Activated CD8-positive, alpha-beta memory T cell treated with anti-CD3 and anti-CD28 coated beads for 48 hours (primary cell): ENCODE results near the gene SLC6A9.
A peak's percentile ranks its signal among the peaks of the same experiment; 100 is the strongest.

Experiments
- DNase-seq, 3 experiments: peaks; one replicate each; pipeline ENCODE4 v3.0.0-alpha.2; 2020; ENCODE audit warnings: low read depth in 2 of 3, low spot score in 2 of 3

Gene SLC6A9

DNA sequence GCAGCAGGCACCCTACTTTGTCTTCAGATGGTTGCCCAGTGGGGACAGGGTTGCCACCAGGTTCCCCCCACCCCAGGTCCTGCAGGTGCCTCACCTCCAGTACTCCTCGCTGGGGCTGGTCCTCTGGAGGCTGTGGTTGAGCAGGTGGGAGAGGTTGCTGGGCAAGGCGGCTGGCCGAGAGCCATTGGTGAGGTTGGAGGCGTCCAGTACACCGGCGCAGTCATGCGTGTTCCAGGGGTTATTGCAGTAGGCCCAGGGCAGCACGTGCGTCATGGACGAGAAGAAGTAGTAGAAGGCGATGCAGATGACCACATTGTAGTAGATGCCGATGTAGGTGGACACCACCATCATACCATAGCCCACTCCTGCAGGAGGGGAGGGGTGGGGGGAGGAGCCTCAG lies 23.0 kb downstream of the SLC6A9 start:
- no peak for DNase-seq

GRCh38 chr1:44002606-44003157 lies 28.6 kb downstream of the SLC6A9 start:
- no peak for DNase-seq

GRCh38 chr1:44002165-44002564 lies 29.1 kb downstream of the SLC6A9 start:
- DNase-seq, result no peak

- no peak for DNase-seq
Measured at GRCh38 chr1:44000122-44000665, 31.1 kb downstream of the SLC6A9 start.

- no peak for DNase-seq
Measured at GRCh38 chr1:43999455-43999854, 31.8 kb downstream of the SLC6A9 start.

GRCh38 chr1:43998000-43998378 lies 33.3 kb downstream of the SLC6A9 start:
- no peak for DNase-seq

DNA sequence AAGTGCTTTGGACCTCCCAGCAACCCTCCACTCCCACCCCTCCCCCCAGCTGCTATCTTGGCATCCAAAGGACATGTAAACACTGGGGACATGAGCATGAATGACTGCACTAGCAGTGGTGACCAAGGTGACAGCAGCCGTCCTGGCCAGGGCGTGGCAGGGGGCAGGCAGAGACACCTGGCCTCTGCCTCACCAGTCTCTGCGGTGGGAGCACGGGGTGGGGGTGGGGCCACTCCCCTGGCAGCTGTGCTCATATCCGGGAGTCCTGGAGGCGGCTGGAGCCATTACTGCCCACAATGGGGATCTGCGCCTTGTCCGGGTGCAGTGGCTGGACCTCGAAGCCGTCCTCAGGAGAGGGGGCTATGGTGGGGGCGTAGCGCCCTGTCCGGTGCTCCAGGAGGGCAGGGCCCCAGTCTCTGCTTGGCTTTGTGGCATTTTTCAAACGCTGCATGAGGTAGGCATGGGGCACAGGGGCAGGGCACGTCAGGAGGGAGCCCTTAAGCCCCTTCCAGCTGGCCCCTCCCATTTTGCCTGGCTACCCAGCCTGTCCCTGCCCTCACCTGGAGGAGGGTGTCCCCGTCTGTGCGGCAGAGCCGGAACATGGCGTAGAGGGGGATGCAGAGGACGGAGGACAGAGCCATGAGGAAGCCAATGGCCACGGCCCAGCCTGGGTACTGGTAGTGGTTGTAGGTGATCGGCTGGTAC lies 33.8 kb downstream of the SLC6A9 start:
- no peak for DNase-seq

DNA sequence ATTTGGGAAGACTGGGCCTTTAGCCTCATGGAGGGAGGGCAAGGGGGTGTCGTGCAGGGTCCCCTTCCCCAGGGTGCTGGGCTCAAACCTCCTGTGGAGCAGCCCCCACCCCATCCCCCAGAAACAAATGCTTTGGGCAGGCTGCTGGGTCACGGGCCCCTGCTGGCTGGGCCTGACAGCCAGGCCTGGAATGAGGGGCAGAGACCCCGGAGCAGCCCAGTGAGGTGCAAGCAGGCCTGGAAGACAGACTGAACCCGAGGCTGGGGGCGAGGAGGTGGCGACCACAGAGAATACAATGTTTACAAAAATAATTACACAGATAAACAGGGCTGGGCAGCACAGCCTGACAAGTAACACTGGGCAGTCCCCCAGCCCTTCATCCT lies 34.5 kb downstream of the SLC6A9 start:
- DNase-seq, result no peak

- no peak for DNase-seq
Measured at GRCh38 chr1:43995984-43996732, 35.1 kb downstream of the SLC6A9 start.

DNA sequence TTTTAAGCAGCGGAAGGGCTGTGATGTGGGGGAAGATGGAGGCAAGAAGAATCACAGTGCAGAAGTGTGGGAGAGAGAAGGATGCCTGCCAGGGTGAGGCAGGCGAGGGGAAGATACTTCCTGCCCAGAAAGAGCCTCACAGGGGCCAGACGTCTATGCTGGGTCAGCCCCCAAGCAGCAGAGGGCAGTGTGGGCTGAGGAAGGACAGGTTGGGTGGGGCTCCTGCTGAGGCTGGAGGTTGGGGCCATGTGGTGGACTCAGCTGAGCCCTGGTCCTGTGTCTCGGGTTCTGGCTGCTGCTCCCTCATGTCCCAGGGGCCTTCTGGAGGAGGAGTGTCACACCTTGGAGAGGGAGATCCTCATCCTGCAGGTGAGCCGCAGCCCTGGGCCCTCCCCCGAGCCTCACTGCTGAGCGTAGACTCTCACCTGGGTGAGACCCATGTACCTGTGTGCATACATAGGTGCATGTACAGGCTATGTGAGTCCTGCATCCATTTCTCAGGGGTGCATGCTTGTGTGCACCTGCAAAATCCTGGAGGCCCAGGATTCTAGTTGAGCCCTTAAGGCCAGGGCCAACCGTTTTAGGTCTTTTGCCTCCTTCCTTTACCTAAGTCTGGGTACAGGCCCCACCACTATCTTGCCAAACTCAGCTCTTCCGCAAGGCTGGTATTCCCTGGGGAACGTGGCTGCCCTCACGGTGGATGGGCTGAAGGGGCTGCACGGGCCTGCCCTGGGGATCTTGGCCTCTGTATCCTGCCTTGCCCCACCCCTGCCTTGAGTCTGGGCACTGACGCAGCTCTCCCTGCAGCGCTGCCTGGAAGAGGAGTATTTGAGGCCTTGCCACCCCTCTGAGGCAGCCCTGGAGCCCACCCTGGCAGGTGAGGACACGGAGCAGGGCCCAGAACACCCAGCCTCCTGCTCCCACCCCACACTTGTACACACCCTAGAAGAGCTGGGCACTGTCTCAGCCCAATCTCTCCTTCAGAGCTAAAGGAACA lies 36.2 kb downstream of the SLC6A9 start:
- no peak for DNase-seq

DNA sequence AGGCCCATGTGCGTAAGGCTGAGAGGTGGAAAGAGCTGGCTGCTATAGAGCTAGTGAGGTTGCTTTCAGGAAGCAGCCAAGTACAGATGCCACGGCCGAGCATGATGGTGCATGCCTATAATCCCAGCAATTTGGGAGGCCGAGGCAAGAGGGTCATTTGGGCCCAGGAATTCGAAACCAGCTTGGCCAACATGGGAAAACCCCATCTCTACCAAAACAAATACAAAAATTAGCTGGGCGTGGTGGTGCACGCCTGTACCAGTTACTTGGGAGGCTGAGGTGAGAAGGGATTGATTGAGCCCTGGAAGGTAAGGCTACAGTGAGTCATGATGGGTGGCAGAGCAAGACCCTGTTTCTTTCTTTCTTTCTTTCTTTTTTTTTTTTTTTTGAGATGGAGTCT lies 37.2 kb downstream of the SLC6A9 start:
- DNase-seq, result no peak

DNA sequence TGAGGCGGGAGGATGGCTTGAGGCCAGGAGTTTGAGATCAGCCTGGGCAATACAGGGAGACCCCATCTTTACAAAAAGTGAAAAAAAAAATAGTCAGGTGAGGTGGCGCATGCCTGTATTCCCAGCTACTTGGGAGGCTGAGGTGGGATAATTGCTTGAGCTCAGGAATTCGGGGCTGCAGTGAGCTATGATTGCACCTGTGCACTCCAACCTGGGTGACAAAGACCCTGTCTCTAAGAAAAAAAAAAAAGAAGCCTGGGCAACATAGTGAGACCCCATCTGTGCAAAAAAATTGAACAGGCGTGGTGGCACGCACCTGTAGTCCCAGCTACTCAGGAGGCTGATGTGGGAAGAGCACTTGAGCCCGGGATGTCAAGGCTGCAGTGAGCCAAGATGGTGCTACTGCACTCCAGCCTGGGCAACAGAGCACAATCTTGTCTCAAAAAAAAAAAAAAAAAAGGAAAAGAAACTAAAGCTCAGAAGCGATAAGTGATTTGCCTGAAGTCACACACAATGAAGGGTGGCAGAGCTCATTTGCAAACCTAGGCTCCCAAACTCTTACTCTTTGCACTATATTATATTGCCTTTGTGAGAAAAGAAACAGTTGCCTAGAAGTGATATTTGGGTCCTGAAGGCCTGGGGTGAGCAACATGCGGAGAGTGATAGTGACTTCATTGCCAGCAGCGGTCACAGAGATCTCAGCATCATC lies 37.9 kb downstream of the SLC6A9 start:
- no peak for DNase-seq

GRCh38 chr1:43992232-43992995 lies 38.8 kb downstream of the SLC6A9 start:
- DNase-seq, result no peak

- DNase-seq, result peak; percentile 37 to 52 (median 51)
Measured at GRCh38 chr1:43991476-43992231, 39.6 kb downstream of the SLC6A9 start, which contains the start of gene CCDC24. Gene CCDC24, plus strand, starts transcription at chr1:43991599. Its CDS starts 280 bp downstream, at chr1:43991879.

DNA sequence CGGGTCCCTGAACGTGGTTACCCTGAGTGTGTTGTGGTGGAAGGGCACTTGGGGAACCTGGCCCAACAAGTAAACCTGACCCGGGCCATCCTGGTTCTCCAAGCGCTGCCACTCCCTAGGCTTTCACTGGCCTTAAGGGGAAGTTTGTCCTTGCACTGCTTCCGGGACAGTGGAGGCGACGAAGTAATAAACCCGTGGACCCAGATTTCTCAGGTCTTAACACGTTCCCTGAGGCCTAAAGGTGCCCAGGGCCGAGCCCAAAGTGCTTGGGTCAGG lies 40.1 kb downstream of the SLC6A9 start:
- DNase-seq, result no peak

GRCh38 chr1:43990271-43991199 lies 40.7 kb downstream of the SLC6A9 start:
- no peak for DNase-seq

DNA sequence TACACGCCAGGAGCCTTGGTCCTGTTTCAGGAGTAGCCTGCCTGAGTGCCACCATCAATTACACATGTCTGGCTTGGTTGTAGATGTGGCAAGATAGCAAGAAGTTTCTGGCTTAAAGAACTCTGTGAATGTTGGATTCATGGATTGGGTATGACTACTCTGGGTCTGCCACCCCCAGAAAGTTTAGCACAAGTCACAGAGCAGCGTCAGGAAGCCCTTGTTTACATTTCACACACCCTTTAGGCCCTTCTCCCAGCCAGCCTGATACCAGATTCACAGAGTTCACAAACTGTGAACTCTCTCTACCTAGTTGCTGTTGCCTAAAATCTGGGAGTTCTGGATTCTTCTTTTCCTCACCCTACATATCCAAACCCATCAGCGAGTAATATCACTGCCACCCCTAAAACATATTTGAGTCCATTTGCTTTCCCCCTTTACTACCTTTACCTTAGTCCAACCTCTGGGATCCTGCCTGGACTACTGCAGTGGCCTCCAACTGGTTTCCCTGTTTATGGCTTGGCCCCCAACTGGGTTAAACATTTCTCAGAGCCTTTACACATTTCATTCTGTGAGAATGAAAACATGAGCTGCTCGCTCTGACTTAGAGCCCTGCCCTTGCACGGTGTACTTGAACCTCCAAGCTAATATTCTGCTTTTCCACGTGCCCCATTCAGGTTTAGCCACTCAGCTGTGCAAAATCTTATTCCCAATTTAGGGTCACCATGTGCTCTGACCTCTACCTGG lies 43.9 kb downstream of the SLC6A9 start:
- DNase-seq, result no peak
